ENCODE results near the gene RERG.

DNA sequence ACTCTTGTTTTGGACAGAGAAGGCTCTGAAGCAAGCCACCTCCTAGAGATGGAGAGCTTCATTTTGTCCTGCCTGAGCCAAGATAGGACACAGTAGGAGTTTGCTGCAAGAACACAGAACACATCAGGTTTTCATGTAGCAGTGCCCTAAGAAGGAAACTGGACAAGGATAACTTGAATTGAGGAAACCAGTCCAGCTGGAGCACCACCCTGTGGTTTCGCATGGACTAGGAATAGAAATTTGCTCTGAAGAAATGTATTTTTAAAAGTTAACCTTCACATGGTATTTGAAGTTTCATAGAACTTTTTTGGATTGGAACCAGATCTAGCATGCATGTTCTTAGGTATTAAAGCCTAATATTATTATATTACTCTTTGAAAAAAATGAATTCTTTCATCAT is 68.8 kb downstream of the RERG start:
- no peak for TF ChIP-seq CTCF (IDR thresholded peaks at IDR 0.05; ENCODE audit: insufficient read depth, low read depth, low read length)
- no peak for TF ChIP-seq EZH2 (IDR thresholded peaks at IDR 0.05; ENCODE audit: insufficient read depth, low read length)

Measured in astrocyte (in vitro differentiated cells and primary cell).